Measurements from ENCODE around the gene BUB3. TPM values are rescaled to one million over a fixed set of nuclear protein-coding genes. Genes with fewer than 3 reads are reported as not detected.

BUB3 gene
- total and polyA plus RNA-seq, 2 of the 13 experiments (the other 11 are each of a cell fraction or from before 2014, with no cell fraction given): 174 to 188 TPM

- TF ChIP-seq RARG (CRISPR knock-in tag; IDR thresholded peaks at IDR 0.05; ENCODE audit: low read depth) (no peak), CREM (IDR thresholded peaks at IDR 0.05) (peak; percentile 33; the same call in 1 of the 2 replicates), CREM (CRISPR knock-in tag; IDR thresholded peaks at IDR 0.05) (no peak), MIER3 (CRISPR knock-in tag; IDR thresholded peaks at IDR 0.05; ENCODE audit: borderline replicate concordance) (0 out of 2 replicates have a peak, but pooled peaks have one; percentile 21), ZNF746 (CRISPR knock-in tag; IDR thresholded peaks at IDR 0.05) (no peak), FOXC1 (CRISPR knock-in tag; IDR thresholded peaks at IDR 0.05; ENCODE audit: borderline replicate concordance) (no peak), U2AF2 (IDR thresholded peaks at IDR 0.05; ENCODE audit: low read depth, low read length) (no peak), ZNF615 (CRISPR knock-in tag; IDR thresholded peaks at IDR 0.05; ENCODE audit: borderline replicate concordance) (no peak), AKAP8 (CRISPR knock-in tag; IDR thresholded peaks at IDR 0.05) (no peak), IRX3 (CRISPR knock-in tag; IDR thresholded peaks at IDR 0.05; ENCODE audit: borderline replicate concordance, low read depth) (no peak), ZNF33B (CRISPR knock-in tag; IDR thresholded peaks at IDR 0.05) (no peak), ZNF614 (CRISPR knock-in tag; IDR thresholded peaks at IDR 0.05; ENCODE audit: borderline replicate concordance) (no peak), MTF1 (CRISPR knock-in tag; IDR thresholded peaks at IDR 0.05) (no peak), NR2C2 (CRISPR knock-in tag; IDR thresholded peaks at IDR 0.05; ENCODE audit: borderline replicate concordance) (no peak), ZNF644 (CRISPR knock-in tag; IDR thresholded peaks at IDR 0.05; ENCODE audit: low read depth) (no peak), YY1 (IDR thresholded peaks at IDR 0.05; ENCODE audit: insufficient read depth, insufficient replicate concordance, low read depth, low read length) (no peak), MXD4 (CRISPR knock-in tag; IDR thresholded peaks at IDR 0.05) (no peak), EZH2 (conservative IDR thresholded peaks at IDR 0.05; ENCODE audit: low read depth, low read length) (no peak), RORA (CRISPR knock-in tag; IDR thresholded peaks at IDR 0.05) (no peak), ZNF839 (CRISPR knock-in tag; IDR thresholded peaks at IDR 0.05; ENCODE audit: borderline replicate concordance) (no peak), TP53 (CRISPR knock-in tag; conservative IDR thresholded peaks at IDR 0.05) (no peak), SALL1 (CRISPR knock-in tag; IDR thresholded peaks at IDR 0.05) (no peak), ZNF740 (CRISPR knock-in tag; IDR thresholded peaks at IDR 0.05) (no peak), ZNF235 (CRISPR knock-in tag; IDR thresholded peaks at IDR 0.05; ENCODE audit: borderline replicate concordance) (no peak), ZNF280B (CRISPR knock-in tag; IDR thresholded peaks at IDR 0.05; ENCODE audit: borderline replicate concordance) (no peak), ERF (CRISPR knock-in tag; IDR thresholded peaks at IDR 0.05) (no peak), SPEN (CRISPR knock-in tag; IDR thresholded peaks at IDR 0.05; ENCODE audit: low read depth) (no peak), ZBTB42 (CRISPR knock-in tag; IDR thresholded peaks at IDR 0.05) (no peak)
- TF ChIP-seq, protein P1, sequence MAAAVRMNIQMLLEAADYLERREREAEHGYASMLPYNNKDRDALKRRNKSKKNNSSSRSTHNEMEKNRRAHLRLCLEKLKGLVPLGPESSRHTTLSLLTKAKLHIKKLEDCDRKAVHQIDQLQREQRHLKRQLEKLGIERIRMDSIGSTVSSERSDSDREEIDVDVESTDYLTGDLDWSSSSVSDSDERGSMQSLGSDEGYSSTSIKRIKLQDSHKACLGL (CRISPR knock-in tag; IDR thresholded peaks at IDR 0.05): no peak
- TF ChIP-seq, protein P2, sequence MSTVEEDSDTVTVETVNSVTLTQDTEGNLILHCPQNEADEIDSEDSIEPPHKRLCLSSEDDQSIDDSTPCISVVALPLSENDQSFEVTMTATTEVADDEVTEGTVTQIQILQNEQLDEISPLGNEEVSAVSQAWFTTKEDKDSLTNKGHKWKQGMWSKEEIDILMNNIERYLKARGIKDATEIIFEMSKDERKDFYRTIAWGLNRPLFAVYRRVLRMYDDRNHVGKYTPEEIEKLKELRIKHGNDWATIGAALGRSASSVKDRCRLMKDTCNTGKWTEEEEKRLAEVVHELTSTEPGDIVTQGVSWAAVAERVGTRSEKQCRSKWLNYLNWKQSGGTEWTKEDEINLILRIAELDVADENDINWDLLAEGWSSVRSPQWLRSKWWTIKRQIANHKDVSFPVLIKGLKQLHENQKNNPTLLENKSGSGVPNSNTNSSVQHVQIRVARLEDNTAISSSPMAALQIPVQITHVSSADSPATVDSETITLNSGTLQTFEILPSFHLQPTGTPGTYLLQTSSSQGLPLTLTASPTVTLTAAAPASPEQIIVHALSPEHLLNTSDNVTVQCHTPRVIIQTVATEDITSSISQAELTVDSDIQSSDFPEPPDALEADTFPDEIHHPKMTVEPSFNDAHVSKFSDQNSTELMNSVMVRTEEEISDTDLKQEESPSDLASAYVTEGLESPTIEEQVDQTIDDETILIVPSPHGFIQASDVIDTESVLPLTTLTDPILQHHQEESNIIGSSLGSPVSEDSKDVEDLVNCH (CRISPR knock-in tag; IDR thresholded peaks at IDR 0.05): no peak
Observed at GRCh38 chr10:123157210-123157609, 3.0 kb downstream of the BUB3 start (continued).

Measured in HepG2 (cell line).